HepG2 (cell line): Measurements from ENCODE around the gene MYADML2. TPM values are rescaled to one million over a fixed set of nuclear protein-coding genes. Genes with fewer than 3 reads are reported as not detected.

ENCODE experiments used
- ATAC-seq: fragments of 200-7000 bp; cut with Tn5 transposase; 3 replicates; pipeline ENCODE4 v1.9.1; 2020; ENCODE audit warnings: mild to moderate bottlenecking, moderate library complexity
- BruUV-seq: library from RNA; stranded (reverse); fragments of 400-500 nt; replicated peaks from 2 replicates; lab custom pipeline; 2021; lab: Mats Ljungman, UMichigan
- CTCF ChIA-PET: fragments of 300-600 bp; formaldehyde crosslinking; extraction: SDS; loops from one replicate; lab custom pipeline; 2021; ENCODE audit warnings: low total read pairs, inconsistent platforms, low intra/inter-chr PET ratio; lab: Yijun Ruan, JAX
- POLR2A ChIA-PET: fragments of 350-600 bp; sonication (Branson Sonifier 250); formaldehyde crosslinking; loops from one replicate; lab custom pipeline; 2020; ENCODE audit warnings: antibody characterized with exemption, inconsistent platforms; lab: Yijun Ruan, JAX
- DNase-seq: peaks from one replicate; pipeline ENCODE4 v3.0.0-alpha.2; 2015; ENCODE audit warnings: low spot score
- FAIRE-seq: peaks from 3 replicates; lab custom pipeline; 2011; peaks lifted over from hg19 to GRCh38; lab: Jason Lieb, UNC
- H2AFZ ChIP-seq: one replicate; pipeline ENCODE4 v1.6.1; 2011; ENCODE audit warnings: low read length, inconsistent platforms
- H3K27ac ChIP-seq: fragments of 300-600 bp; 3 replicates; pipeline ENCODE4 v1.8.0; 2011; ENCODE audit warnings: mixed run types, mild to moderate bottlenecking, mixed read lengths, low read length, inconsistent platforms; ENCODE audit not compliant: insufficient read depth; ENCODE audit errors: extremely low read length
- H3K27me3 ChIP-seq, 2 experiments: fragments of 200-600 bp in 1 of 2; 2 replicates in 1 of 2; 3 replicates in 1 of 2; pipeline versions ENCODE4 v1.6.0 to v1.8.0; 2011; ENCODE audit warnings: low read length in 2 of 2, mild to moderate bottlenecking in 2 of 2, moderate library complexity in 2 of 2, inconsistent platforms in 1 of 2; ENCODE audit not compliant: insufficient read depth in 2 of 2, control insufficient read depth in 1 of 2
- H3K36me3 ChIP-seq, 2 experiments: fragments of 200-600 bp in 1 of 2; replicated peaks in 1 of 2; 2 replicates in 1 of 2; 3 replicates in 1 of 2; pipeline versions ENCODE4 v1.5.1 to v1.8.0; 2011; ENCODE audit warnings: low read length in 2 of 2, inconsistent platforms in 1 of 2; ENCODE audit not compliant: insufficient read depth in 2 of 2, control insufficient read depth in 1 of 2
- H3K4me1 ChIP-seq: 2 replicates; pipeline ENCODE4 v1.5.1; 2012; ENCODE audit warnings: low read length, inconsistent platforms; ENCODE audit not compliant: insufficient read depth
- H3K4me2 ChIP-seq: 2 replicates; pipeline ENCODE4 v1.6.0; 2011; ENCODE audit warnings: low read depth, low read length, inconsistent platforms
- H3K4me3 ChIP-seq, 3 experiments: fragments of 200-600 bp in 1 of 3; sonication (generic), shearing (Covaris generic) in 1 of 3; replicated peaks in 1 of 3; 2 replicates each; pipeline ENCODE4 v1.5.1; 2011 to 2016; ENCODE audit warnings: low read length in 3 of 3, inconsistent platforms in 2 of 3, low read depth in 2 of 3, mild to moderate bottlenecking in 2 of 3, control low read depth in 1 of 3, mixed read lengths in 1 of 3; ENCODE audit not compliant: insufficient read depth in 1 of 3
- H3K79me2 ChIP-seq: one replicate; pipeline ENCODE4 v1.6.1; 2011; ENCODE audit warnings: low read length, inconsistent platforms; ENCODE audit not compliant: insufficient read depth
- H3K9ac ChIP-seq: 2 replicates; pipeline ENCODE4 v1.6.0; 2011; ENCODE audit warnings: mild to moderate bottlenecking, low read depth, low read length, inconsistent platforms; ENCODE audit not compliant: insufficient read depth
- H3K9me3 ChIP-seq: 2 replicates; pipeline ENCODE4 v1.5.1; 2012; ENCODE audit warnings: mild to moderate bottlenecking, low read length
- H4K20me1 ChIP-seq: 2 replicates; pipeline ENCODE4 v1.6.0; 2011; ENCODE audit warnings: inconsistent platforms, mild to moderate bottlenecking, low read length, moderate library complexity; ENCODE audit not compliant: insufficient read depth
- AGO2 ChIP-seq: fragments of 200-400 bp; formaldehyde crosslinking; optimal IDR thresholded peaks from 2 replicates; pipeline ENCODE3; 2017; ENCODE audit warnings: mild to moderate bottlenecking, low read depth, low read length, moderate library complexity
- EHMT2 ChIP-seq: fragments of 200-600 bp; sonication (generic); IDR thresholded peaks from 2 replicates; pipeline ENCODE4 v1.7.0; 2017; ENCODE audit warnings: antibody characterized with exemption, low read depth, low read length, borderline replicate concordance
- HNRNPL ChIP-seq: fragments of 200-400 bp; formaldehyde crosslinking; IDR thresholded peaks from 2 replicates; pipeline ENCODE4 v1.6.1; 2017; ENCODE audit warnings: mild to moderate bottlenecking, low read depth, low read length
- MYC ChIP-seq: sonication (generic); formaldehyde crosslinking; IDR thresholded peaks from 2 replicates; pipeline ENCODE4 v1.9.0; 2021; ENCODE audit warnings: missing genetic modification reagents, borderline replicate concordance
- NR2C2 ChIP-seq: sonication (generic); formaldehyde crosslinking; IDR thresholded peaks from 2 replicates; pipeline ENCODE4 v1.4.0; 2020; ENCODE audit warnings: missing genetic modification reagents, mild to moderate bottlenecking, moderate library complexity, borderline replicate concordance
- PAF1 ChIP-seq: IDR thresholded peaks from 2 replicates; pipeline ENCODE4 v1.6.1; 2016; ENCODE audit warnings: missing genetic modification reagents, missing compliant biosample characterization
- RBFOX2 ChIP-seq: fragments of 200-400 bp; formaldehyde crosslinking; IDR thresholded peaks from 2 replicates; pipeline ENCODE4 v1.6.1; 2017; ENCODE audit warnings: low read depth, mild to moderate bottlenecking, low read length
- ZMAT3 ChIP-seq: sonication (generic); formaldehyde crosslinking; conservative IDR thresholded peaks from 2 replicates; pipeline ENCODE4 v1.7.0; 2021; ENCODE audit warnings: missing genetic modification reagents
- ZNF235 ChIP-seq: sonication (generic); formaldehyde crosslinking; IDR thresholded peaks from 2 replicates; pipeline ENCODE4 v1.8.1; 2023; ENCODE audit warnings: mild to moderate bottlenecking, missing genetic modification reagents, borderline replicate concordance
- ZNF430 ChIP-seq: sonication (generic); formaldehyde crosslinking; IDR thresholded peaks from 2 replicates; pipeline ENCODE4 v1.9.0; 2021; ENCODE audit warnings: mild to moderate bottlenecking, missing genetic modification reagents
- ZNF552 ChIP-seq: sonication (generic); formaldehyde crosslinking; IDR thresholded peaks from 2 replicates; pipeline ENCODE4 v1.9.0; 2022; ENCODE audit warnings: missing genetic modification reagents, mild to moderate bottlenecking, borderline replicate concordance
- ZNF597 ChIP-seq: sonication (generic); formaldehyde crosslinking; IDR thresholded peaks from 2 replicates; pipeline ENCODE4 v1.5.0; 2020; ENCODE audit warnings: missing genetic modification reagents
- ZNF891 ChIP-seq: sonication (generic); formaldehyde crosslinking; IDR thresholded peaks from 2 replicates; pipeline ENCODE4 v1.5.0; 2020; ENCODE audit warnings: mild to moderate bottlenecking, missing genetic modification reagents
- ZSCAN31 ChIP-seq: sonication (generic); formaldehyde crosslinking; IDR thresholded peaks from 2 replicates; pipeline ENCODE4 v1.5.0; 2020; ENCODE audit warnings: low read depth, mild to moderate bottlenecking, missing genetic modification reagents
- WGBS: methylation state at CpG from one replicate; pipeline ENCODE4 v1.1.6; 2017; ENCODE audit warnings: low lambda C conversion rate; 5-methylcytosine and 5-hydroxymethylcytosine counted together
- in situ Hi-C: cut with HindIII; loops from 2 replicates; pipeline ENCODE4 v1.10.0; 2017; ENCODE audit warnings: low pct_unique_long_range_greater_than_20kb; ENCODE audit not compliant: extremely low pct_ligation_motif_present
- intact Hi-C: fragments of 100-400 bp; cut with micrococcal nuclease; formaldehyde crosslinking; loops from one replicate; pipeline ENCODE4 v1.10.0; 2022; ENCODE audit not compliant: unreplicated experiment
- polyA plus RNA-seq, 8 experiments: library from polyadenylated mRNA; depleted of rRNA in 3 of 8; stranded (reverse) in 7 of 8; unstranded in 1 of 8; fragments of >200 nt; fragmentation: Illumina TruSeq in 4 of 8; extraction: Trizol in 4 of 8; gene quantifications; 2 replicates each; pipeline versions ENCODE4 v1.2.1 to v1.2.3, GENCODE V29; 2011 to 2016; ENCODE audit warnings: low read depth in 4 of 8, missing spikeins in 1 of 8, mixed read lengths in 1 of 8; ENCODE audit not compliant: insufficient read depth in 1 of 8
- total RNA-seq, 5 experiments: library from RNA; depleted of rRNA; stranded (reverse); fragments of >200 nt; fragmentation: Illumina TruSeq; extraction: Trizol; gene quantifications; 2 replicates each; pipeline ENCODE4 v1.2.3, GENCODE V29; 2016; ENCODE audit warnings: low read depth in 1 of 5
- TF ChIP-seq, protein P1 (sequence below): IDR thresholded peaks from 2 replicates; pipeline ENCODE4 v1.6.1; 2016
- TF ChIP-seq, protein P2 (sequence below): sonication (generic); formaldehyde crosslinking; IDR thresholded peaks from 2 replicates; pipeline ENCODE4 v1.4.0; 2020; ENCODE audit warnings: missing genetic modification reagents

Gene MYADML2
- total and polyA plus RNA-seq, 2 of the 13 experiments (the other 11 are each of a cell fraction or from before 2014, with no cell fraction given) = not detected

DNA sequence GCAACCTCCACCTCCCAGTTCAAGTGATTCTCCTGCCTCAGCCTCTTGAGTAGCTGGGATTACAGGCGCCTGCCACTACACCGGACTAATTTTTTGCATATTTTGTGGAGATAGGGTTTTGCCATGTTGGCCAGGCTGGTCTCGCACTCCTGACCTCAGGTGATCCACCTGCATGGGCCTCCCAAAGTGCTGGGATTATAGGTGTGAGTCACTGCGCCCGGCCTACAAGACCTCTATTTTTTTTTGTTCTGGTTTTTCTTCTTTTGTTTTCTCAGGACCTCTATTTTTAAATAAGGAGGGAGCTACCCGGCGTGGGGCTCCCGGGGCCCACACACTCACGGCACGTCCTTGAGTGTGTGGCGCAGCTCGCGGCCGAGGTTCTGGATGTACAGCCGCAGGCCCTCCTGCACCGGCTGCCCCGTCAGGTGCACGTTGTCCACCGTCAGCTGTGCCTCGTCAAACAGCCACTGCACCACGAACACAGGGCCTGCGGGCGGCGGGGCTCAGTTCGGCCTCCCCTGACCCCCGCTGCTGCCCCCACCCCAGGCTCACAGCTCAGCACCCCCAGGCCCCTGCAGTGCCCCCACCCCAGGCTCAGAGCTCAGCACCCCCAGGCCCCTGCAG, 8.1 kb upstream of the MYADML2 start:
- Histone ChIP-seq H3K27ac (no peak overlapping the region), H3K36me3 (peaks cover 33 to 57% of the 10 kb centered on the region in 2 experiments), H3K27me3 (no peaks in the 10 kb centered on the region; a peak in 1 of 5 replicates), H3K4me3 (no peak overlapping the region), H3K9ac (no peak overlapping the region), H4K20me1 (peaks cover 24% of the 10 kb centered on the region), H2AFZ (no peak overlapping the region), H3K4me1 (peaks cover 67% of the 10 kb centered on the region), H3K4me2 (no peak overlapping the region), H3K79me2 (peaks cover 36% of the 10 kb centered on the region), H3K9me3 (no peaks in the 10 kb centered on the region)
- no peak for ATAC-seq
- ChIA-PET POLR2A (interaction anchor here (1.0 to 9.7 kb wide), 17 partner anchors 10 to 102 kb away, joined by 3 to 136 read pairs (median 7); partner anchors contain the start of genes CENPX, DCXR, LRRC45 and MAFG), CTCF (interaction anchor here (1.4 kb wide), 1 partner anchor 66 kb away, joined by 4 read pairs; no protein-coding TSS in a partner anchor)
- in situ Hi-C loops (loop anchor here (5.0 kb wide), 2 partner anchors 42 to 67 kb away; partner anchors contain the start of genes CENPX and LRRC45), intact Hi-C loops (no loop called here)
- FAIRE-seq = no peak
- WGBS = 97% methylated on average over 26 of the region's 26 CpGs
- no TSS peak for BruUV-seq
- no peak for DNase-seq
- TF ChIP-seq ZNF552 (CRISPR knock-in tag) (no peak), MYC (CRISPR knock-in tag) (no peak), HNRNPL (0 out of 2 replicates have a peak, but pooled peaks have one; percentile 39), PAF1 (CRISPR knock-in tag) (0 out of 2 replicates have a peak, but pooled peaks have one; percentile 22), ZNF430 (CRISPR knock-in tag) (no peak), ZSCAN31 (CRISPR knock-in tag) (no peak), AGO2 (peak; percentile 96), ZMAT3 (CRISPR knock-in tag) (no peak), ZNF597 (CRISPR knock-in tag) (no peak), EHMT2 (no peak), RBFOX2 (peak; percentile 92), NR2C2 (CRISPR knock-in tag) (no peak), ZNF235 (CRISPR knock-in tag) (no peak), ZNF891 (no peak)
- TF ChIP-seq, protein P1, sequence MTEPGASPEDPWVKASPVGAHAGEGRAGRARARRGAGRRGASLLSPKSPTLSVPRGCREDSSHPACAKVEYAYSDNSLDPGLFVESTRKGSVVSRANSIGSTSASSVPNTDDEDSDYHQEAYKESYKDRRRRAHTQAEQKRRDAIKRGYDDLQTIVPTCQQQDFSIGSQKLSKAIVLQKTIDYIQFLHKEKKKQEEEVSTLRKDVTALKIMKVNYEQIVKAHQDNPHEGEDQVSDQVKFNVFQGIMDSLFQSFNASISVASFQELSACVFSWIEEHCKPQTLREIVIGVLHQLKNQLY = no peak
- TF ChIP-seq, protein P2, sequence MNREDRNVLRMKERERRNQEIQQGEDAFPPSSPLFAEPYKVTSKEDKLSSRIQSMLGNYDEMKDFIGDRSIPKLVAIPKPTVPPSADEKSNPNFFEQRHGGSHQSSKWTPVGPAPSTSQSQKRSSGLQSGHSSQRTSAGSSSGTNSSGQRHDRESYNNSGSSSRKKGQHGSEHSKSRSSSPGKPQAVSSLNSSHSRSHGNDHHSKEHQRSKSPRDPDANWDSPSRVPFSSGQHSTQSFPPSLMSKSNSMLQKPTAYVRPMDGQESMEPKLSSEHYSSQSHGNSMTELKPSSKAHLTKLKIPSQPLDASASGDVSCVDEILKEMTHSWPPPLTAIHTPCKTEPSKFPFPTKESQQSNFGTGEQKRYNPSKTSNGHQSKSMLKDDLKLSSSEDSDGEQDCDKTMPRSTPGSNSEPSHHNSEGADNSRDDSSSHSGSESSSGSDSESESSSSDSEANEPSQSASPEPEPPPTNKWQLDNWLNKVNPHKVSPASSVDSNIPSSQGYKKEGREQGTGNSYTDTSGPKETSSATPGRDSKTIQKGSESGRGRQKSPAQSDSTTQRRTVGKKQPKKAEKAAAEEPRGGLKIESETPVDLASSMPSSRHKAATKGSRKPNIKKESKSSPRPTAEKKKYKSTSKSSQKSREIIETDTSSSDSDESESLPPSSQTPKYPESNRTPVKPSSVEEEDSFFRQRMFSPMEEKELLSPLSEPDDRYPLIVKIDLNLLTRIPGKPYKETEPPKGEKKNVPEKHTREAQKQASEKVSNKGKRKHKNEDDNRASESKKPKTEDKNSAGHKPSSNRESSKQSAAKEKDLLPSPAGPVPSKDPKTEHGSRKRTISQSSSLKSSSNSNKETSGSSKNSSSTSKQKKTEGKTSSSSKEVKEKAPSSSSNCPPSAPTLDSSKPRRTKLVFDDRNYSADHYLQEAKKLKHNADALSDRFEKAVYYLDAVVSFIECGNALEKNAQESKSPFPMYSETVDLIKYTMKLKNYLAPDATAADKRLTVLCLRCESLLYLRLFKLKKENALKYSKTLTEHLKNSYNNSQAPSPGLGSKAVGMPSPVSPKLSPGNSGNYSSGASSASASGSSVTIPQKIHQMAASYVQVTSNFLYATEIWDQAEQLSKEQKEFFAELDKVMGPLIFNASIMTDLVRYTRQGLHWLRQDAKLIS (CRISPR knock-in tag) = 0 out of 2 replicates have a peak, but pooled peaks have one; percentile 35
